ENCODE measurements around the gene DKC1. TPM values are rescaled to one million over a fixed set of nuclear protein-coding genes. Genes with fewer than 3 reads are reported as not detected.
A peak's percentile ranks its signal among the peaks of the same experiment; 100 is the strongest.

DKC1 gene
- total and polyA plus RNA-seq, 4 donors = 24.5 to 39.6 (median 33.2) TPM

DNA sequence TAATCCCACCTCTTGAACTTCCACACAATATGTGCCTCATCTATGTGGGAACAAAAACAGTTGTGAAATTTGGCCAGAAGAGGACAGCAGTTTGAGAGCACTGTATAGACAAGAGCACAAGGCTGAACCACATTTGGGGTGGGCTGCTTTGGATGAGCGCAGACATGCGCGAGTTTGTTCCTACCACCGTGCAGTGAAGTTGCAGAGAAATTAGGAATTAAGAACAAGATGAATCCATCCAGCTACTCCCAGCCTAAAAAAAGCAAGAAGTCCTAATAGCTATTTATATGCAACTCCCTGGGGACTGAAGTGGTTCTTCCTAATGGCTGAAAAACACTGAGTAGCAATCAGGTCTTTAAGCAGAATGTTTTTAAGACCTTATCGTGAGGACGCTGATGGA, 12.8 kb upstream of the DKC1 start:
- Histone ChIP-seq H3K27me3 (ENCODE audit: control insufficient read depth in 3 of 3, insufficient read depth in 3 of 3, low read length in 2 of 3) (peaks cover 4 to 19% (median 9%) of the 10 kb centered on the region in 3 donors), H3K36me3 (ENCODE audit: control insufficient read depth in 4 of 4, insufficient read depth in 4 of 4, low read length in 4 of 4) (no peaks in the 10 kb centered on the region), H3K27ac (ENCODE audit: low read depth in 1 of 2, low read length in 1 of 2) (peak overlapping the region in 1 of 2 donors; percentile 93), H3K4me1 (ENCODE audit: control insufficient read depth in 5 of 5, insufficient read depth in 5 of 5, low read length in 5 of 5) (peaks cover 0 to 5% (median 1%) of the 10 kb centered on the region in 5 donors), H3K4me3 (no peak overlapping the region), H3K9me3 (ENCODE audit: control insufficient read depth in 4 of 4, insufficient read depth in 3 of 4, low read length in 3 of 4) (no peaks in the 10 kb centered on the region), H3K9ac (ENCODE audit: insufficient read depth in 1 of 2, low read length in 2 of 2) (peak overlapping the region in 1 of 2 donors; percentile 66)
- ATAC-seq (ENCODE audit: insufficient read depth, low FRiP score) (no peak), DNase-seq (peak in 1 of 3 donors; percentile 33)
- WGBS, 2 donors = 12 to 44% methylated on average over 6 of the region's 6 CpGs
- TF ChIP-seq, protein P1, sequence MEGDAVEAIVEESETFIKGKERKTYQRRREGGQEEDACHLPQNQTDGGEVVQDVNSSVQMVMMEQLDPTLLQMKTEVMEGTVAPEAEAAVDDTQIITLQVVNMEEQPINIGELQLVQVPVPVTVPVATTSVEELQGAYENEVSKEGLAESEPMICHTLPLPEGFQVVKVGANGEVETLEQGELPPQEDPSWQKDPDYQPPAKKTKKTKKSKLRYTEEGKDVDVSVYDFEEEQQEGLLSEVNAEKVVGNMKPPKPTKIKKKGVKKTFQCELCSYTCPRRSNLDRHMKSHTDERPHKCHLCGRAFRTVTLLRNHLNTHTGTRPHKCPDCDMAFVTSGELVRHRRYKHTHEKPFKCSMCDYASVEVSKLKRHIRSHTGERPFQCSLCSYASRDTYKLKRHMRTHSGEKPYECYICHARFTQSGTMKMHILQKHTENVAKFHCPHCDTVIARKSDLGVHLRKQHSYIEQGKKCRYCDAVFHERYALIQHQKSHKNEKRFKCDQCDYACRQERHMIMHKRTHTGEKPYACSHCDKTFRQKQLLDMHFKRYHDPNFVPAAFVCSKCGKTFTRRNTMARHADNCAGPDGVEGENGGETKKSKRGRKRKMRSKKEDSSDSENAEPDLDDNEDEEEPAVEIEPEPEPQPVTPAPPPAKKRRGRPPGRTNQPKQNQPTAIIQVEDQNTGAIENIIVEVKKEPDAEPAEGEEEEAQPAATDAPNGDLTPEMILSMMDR (IDR thresholded peaks at IDR 0.05; ENCODE audit: control extremely low read depth, extremely low read depth) = no peak

GRCh38 chrX:154750301-154751202, 12.1 kb upstream of the DKC1 start, which contains the start of gene GAB3:
Gene GAB3 (minus strand): TSS chrX:154751077. CDS start chrX:154751025, 52 bp downstream.
- Histone ChIP-seq H3K9me3 (ENCODE audit: control insufficient read depth in 4 of 4, insufficient read depth in 3 of 4, low read length in 3 of 4) (no peaks in the 10 kb centered on the region), H3K36me3 (ENCODE audit: control insufficient read depth in 4 of 4, insufficient read depth in 4 of 4, low read length in 4 of 4) (no peaks in the 10 kb centered on the region), H3K27ac (ENCODE audit: low read depth in 1 of 2, low read length in 1 of 2) (peak within 1 kb of the TSS; percentile 92 to 93), H3K27me3 (ENCODE audit: control insufficient read depth in 3 of 3, insufficient read depth in 3 of 3, low read length in 2 of 3) (peaks cover 4 to 19% (median 9%) of the 10 kb centered on the region in 3 donors), H3K4me1 (ENCODE audit: control insufficient read depth in 5 of 5, insufficient read depth in 5 of 5, low read length in 5 of 5) (peaks cover 0 to 5% (median 1%) of the 10 kb centered on the region in 5 donors), H3K9ac (ENCODE audit: insufficient read depth in 1 of 2, low read length in 2 of 2) (peak within 1 kb of the TSS in 1 of 2 donors; percentile 66), H3K4me3 (peak within 1 kb of the TSS; percentile 54)
- peak; percentile 57 for ATAC-seq (ENCODE audit: insufficient read depth, low FRiP score)
- DNase-seq = peak; percentile 27 to 55 (median 50)
- WGBS, 2 donors = 1 to 29% methylated on average over 29 to 98 of the region's 98 CpGs
- TF ChIP-seq, protein P1 (IDR thresholded peaks at IDR 0.05; ENCODE audit: control extremely low read depth, extremely low read depth) = no peak

DNA sequence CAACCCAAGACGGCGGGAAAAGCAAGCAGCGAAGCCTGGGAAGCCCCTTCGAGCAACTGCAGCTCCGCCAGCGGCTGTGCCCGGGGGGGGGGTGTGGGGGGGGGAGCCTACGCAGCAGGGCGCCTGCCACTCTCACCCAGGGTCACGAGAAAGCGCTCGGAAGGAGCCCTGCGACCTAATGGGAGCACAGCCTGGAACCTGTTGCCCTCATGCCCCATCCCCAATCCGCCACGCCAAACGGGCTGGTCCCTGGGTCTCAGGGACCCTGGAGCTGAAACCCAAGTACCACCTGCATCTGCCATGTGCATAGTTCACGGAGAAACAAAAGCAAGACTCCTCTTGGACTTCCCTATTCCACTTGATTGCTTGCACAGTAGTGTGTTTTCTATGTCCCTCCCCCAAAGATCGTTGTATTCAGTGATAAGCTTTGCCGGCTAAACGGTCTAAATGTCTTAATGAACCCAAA, 11.4 kb upstream of the DKC1 start:
- peaks cover 0 to 5% (median 1%) of the 10 kb centered on the region in 5 donors for H3K4me1 ChIP-seq (ENCODE audit: control insufficient read depth in 5 of 5, insufficient read depth in 5 of 5, low read length in 5 of 5)
- H3K27ac ChIP-seq (ENCODE audit: low read depth in 1 of 2, low read length in 1 of 2) = peak overlapping the region; percentile 68 to 93
- H3K36me3 ChIP-seq (ENCODE audit: control insufficient read depth in 4 of 4, insufficient read depth in 4 of 4, low read length in 4 of 4) = no peaks in the 10 kb centered on the region
- H3K9me3 ChIP-seq (ENCODE audit: control insufficient read depth in 4 of 4, insufficient read depth in 3 of 4, low read length in 3 of 4) = no peaks in the 10 kb centered on the region
- no peak for ATAC-seq (ENCODE audit: insufficient read depth, low FRiP score)
- WGBS, 2 donors = 4 to 30% methylated on average over 4 to 20 of the region's 20 CpGs
- DNase-seq = no peak
- H3K9ac ChIP-seq (ENCODE audit: insufficient read depth in 1 of 2, low read length in 2 of 2) = no peak overlapping the region
- H3K4me3 ChIP-seq = no peak overlapping the region
- H3K27me3 ChIP-seq (ENCODE audit: control insufficient read depth in 3 of 3, insufficient read depth in 3 of 3, low read length in 2 of 3) = peaks cover 4 to 19% (median 9%) of the 10 kb centered on the region in 3 donors
- TF ChIP-seq, protein P1 (IDR thresholded peaks at IDR 0.05; ENCODE audit: control extremely low read depth, extremely low read depth) = no peak

Data from lung (tissue), 12 donors.